Osteocyte (in vitro differentiated cells): ENCODE results near the gene XYLT2. TPM values are rescaled to one million over a fixed set of nuclear protein-coding genes. Genes with fewer than 3 reads are reported as not detected.

Experiments
- DNase-seq: peaks from one replicate; pipeline ENCODE4 v3.0.0; 2021; ENCODE audit warnings: mixed read lengths; ENCODE audit not compliant: unreplicated experiment; ENCODE audit errors: extremely low spot score
- H3K27ac Mint-ChIP-seq: one replicate; pipeline ENCODE4 v1.8.0; 2021; ENCODE audit warnings: mild to moderate bottlenecking, mixed read lengths; ENCODE audit not compliant: unreplicated experiment
- H3K27me3 Mint-ChIP-seq: one replicate; pipeline ENCODE4 v1.8.0; 2021; ENCODE audit warnings: mixed read lengths; ENCODE audit not compliant: unreplicated experiment
- H3K36me3 Mint-ChIP-seq: one replicate; pipeline ENCODE4 v1.8.0; 2021; ENCODE audit warnings: mixed read lengths; ENCODE audit not compliant: unreplicated experiment
- H3K4me1 Mint-ChIP-seq: one replicate; pipeline ENCODE4 v1.8.0; 2021; ENCODE audit warnings: mixed read lengths; ENCODE audit not compliant: unreplicated experiment
- H3K4me3 Mint-ChIP-seq: one replicate; pipeline ENCODE4 v1.8.0; 2021; ENCODE audit warnings: mild to moderate bottlenecking, moderate library complexity, mixed read lengths; ENCODE audit not compliant: unreplicated experiment
- H3K9me3 Mint-ChIP-seq: one replicate; pipeline ENCODE4 v1.8.0; 2021; ENCODE audit warnings: mixed read lengths; ENCODE audit not compliant: unreplicated experiment
- total RNA-seq: library from RNA; stranded (reverse); gene quantifications from 2 replicates; pipeline ENCODE4 v1.2.1, GENCODE V29; 2021
- TF ChIP-seq, protein P1 (sequence below): fragments of 200-600 bp; sonication (generic); IDR thresholded peaks from 2 replicates; pipeline ENCODE4 v1.5.0; 2021; ENCODE audit warnings: antibody characterized with exemption, mild to moderate bottlenecking, moderate library complexity

Gene XYLT2
- total RNA-seq, 1 donor from 2014 or later, result 32.0 TPM

- no peak overlapping the region for H3K4me3 Mint-ChIP-seq
- no peaks in the 10 kb centered on the region for H3K27me3 Mint-ChIP-seq
- DNase-seq, result no peak
- peaks cover 8% of the 10 kb centered on the region for H3K4me1 Mint-ChIP-seq
- TF ChIP-seq, protein P1, sequence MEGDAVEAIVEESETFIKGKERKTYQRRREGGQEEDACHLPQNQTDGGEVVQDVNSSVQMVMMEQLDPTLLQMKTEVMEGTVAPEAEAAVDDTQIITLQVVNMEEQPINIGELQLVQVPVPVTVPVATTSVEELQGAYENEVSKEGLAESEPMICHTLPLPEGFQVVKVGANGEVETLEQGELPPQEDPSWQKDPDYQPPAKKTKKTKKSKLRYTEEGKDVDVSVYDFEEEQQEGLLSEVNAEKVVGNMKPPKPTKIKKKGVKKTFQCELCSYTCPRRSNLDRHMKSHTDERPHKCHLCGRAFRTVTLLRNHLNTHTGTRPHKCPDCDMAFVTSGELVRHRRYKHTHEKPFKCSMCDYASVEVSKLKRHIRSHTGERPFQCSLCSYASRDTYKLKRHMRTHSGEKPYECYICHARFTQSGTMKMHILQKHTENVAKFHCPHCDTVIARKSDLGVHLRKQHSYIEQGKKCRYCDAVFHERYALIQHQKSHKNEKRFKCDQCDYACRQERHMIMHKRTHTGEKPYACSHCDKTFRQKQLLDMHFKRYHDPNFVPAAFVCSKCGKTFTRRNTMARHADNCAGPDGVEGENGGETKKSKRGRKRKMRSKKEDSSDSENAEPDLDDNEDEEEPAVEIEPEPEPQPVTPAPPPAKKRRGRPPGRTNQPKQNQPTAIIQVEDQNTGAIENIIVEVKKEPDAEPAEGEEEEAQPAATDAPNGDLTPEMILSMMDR, result no peak
- H3K27ac Mint-ChIP-seq, result peak overlapping the region; percentile 7
- peaks cover 33% of the 10 kb centered on the region for H3K36me3 Mint-ChIP-seq
- no peaks in the 10 kb centered on the region for H3K9me3 Mint-ChIP-seq
Measured at GRCh38 chr17:50381260-50381815, 35.4 kb downstream of the XYLT2 start.

DNA sequence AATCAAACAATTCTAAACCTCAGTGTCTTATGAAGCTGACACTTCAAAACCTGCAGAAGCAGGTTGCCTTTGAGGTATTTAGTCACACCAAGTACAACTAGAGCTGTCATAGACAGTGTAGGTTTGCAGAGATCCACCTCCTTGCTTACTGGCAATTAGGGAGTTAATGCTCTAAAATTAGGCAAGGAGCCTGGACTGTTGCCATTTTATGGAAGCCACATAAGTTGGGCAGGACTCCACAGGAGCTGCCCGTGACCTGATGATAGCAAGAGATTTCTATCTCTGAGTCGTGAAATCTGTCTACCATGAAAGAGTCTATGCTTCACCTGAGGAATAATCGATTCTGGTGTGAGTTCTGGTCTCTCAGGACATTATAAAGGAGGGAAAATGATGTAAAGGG lies 36.0 kb downstream of the XYLT2 start:
- no peak overlapping the region for H3K27ac Mint-ChIP-seq
- peaks cover 39% of the 10 kb centered on the region for H3K36me3 Mint-ChIP-seq
- no peaks in the 10 kb centered on the region for H3K9me3 Mint-ChIP-seq
- TF ChIP-seq, protein P1, result no peak
- DNase-seq, result no peak
- H3K4me3 Mint-ChIP-seq, result no peak overlapping the region
- H3K4me1 Mint-ChIP-seq, result peaks cover 14% of the 10 kb centered on the region
- H3K27me3 Mint-ChIP-seq, result no peaks in the 10 kb centered on the region

DNA sequence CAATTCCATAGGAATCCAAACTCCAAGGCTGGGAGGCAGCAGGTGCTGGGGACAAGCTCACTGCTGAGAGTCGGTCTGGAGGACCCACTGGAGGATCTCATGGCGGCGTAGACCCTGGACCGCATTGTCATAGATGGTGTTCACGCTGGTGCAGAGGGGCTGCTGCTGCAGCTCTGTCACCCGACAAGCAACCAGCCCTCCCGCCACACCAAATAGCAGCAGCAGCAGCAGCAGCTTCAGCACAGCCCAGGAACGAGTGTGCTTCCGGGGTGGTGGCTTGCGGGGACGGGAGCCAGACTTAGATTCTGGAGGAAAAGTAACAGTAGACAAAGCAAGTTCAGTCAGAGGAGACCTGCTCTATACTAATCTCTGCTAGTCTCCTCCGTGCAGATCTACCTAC lies 37.0 kb downstream of the XYLT2 start:
- Mint-ChIP-seq H3K4me3 (no peak overlapping the region), H3K9me3 (no peaks in the 10 kb centered on the region), H3K36me3 (peaks cover 49% of the 10 kb centered on the region), H3K4me1 (peaks cover 20% of the 10 kb centered on the region), H3K27ac (no peak overlapping the region), H3K27me3 (no peaks in the 10 kb centered on the region)
- no peak for DNase-seq
- TF ChIP-seq, protein P1, result no peak

- TF ChIP-seq, protein P1, result no peak
- peak overlapping the region; percentile 63 for H3K27ac Mint-ChIP-seq
- H3K4me3 Mint-ChIP-seq, result no peak overlapping the region
Measured at GRCh38 chr17:50386510-50386909, 40.6 kb downstream of the XYLT2 start.

DNA sequence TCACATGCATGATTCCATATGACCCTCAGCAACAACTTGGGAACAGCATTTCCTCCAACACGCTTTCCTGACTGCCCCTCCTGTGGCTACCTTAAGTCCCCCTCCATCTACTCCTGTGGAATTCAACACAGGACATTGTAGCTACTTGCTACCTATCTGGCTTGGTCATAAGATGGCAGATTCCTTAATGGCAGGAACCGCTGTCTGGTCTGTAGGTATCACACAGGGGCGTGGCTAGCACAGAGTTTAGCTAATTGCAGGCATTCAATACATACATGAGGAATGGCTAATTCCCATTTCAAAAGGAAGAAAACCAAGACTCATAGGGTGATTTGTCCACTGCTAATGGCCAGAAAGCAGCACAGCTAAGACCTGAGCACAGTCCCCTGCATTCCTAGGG lies 42.8 kb downstream of the XYLT2 start:
- TF ChIP-seq, protein P1, result no peak
- Mint-ChIP-seq H3K9me3 (no peaks in the 10 kb centered on the region), H3K27me3 (no peaks in the 10 kb centered on the region), H3K27ac (no peak overlapping the region), H3K4me1 (peaks cover 20% of the 10 kb centered on the region), H3K36me3 (peaks cover 57% of the 10 kb centered on the region), H3K4me3 (no peak overlapping the region)
- no peak for DNase-seq

More at GRCh38 chr17:50386510-50386909, 40.6 kb downstream of the XYLT2 start:
- Mint-ChIP-seq H3K4me1 (peaks cover 20% of the 10 kb centered on the region), H3K36me3 (peaks cover 54% of the 10 kb centered on the region), H3K9me3 (no peaks in the 10 kb centered on the region), H3K27me3 (no peaks in the 10 kb centered on the region)
- DNase-seq, result no peak
